Psoas muscle (tissue), 8 donors: ENCODE data around the gene ISCU. TPM values are rescaled to one million over a fixed set of nuclear protein-coding genes. Genes with fewer than 3 reads are reported as not detected.

ENCODE experiments used
- ATAC-seq, 4 donors: fragments of 200-7000 bp; cut with Tn5 transposase; one replicate each; pipeline ENCODE4 v1.9.1; 2020; ENCODE audit warnings: moderate library complexity in 3 of 4, mild to moderate bottlenecking in 2 of 4
- DNase-seq, 2 donors: peaks; one replicate each; pipeline ENCODE4 v3.0.0-alpha.2; 2020
- H3K27ac ChIP-seq: fragments of 200-600 bp; one replicate; pipeline ENCODE4 v1.8.0; 2022
- H3K27me3 ChIP-seq, 3 donors: fragments of 200-600 bp in 1 of 3; one replicate each; pipeline versions ENCODE4 v1.6.1 to v1.8.0; 2013 to 2022; ENCODE audit warnings: low read length in 2 of 3, mild to moderate bottlenecking in 2 of 3, moderate library complexity in 1 of 3; ENCODE audit not compliant: insufficient read depth in 3 of 3
- H3K36me3 ChIP-seq, 2 donors: fragments of 200-600 bp in 1 of 2; one replicate each; pipeline versions ENCODE4 v1.6.1 to v1.8.0; 2013 to 2022; ENCODE audit warnings: low read depth in 1 of 2, mild to moderate bottlenecking in 1 of 2, moderate library complexity in 1 of 2; ENCODE audit not compliant: insufficient read depth in 1 of 2
- H3K4me1 ChIP-seq: fragments of 200-600 bp; one replicate; pipeline ENCODE4 v1.8.0; 2022
- H3K4me3 ChIP-seq: fragments of 200-600 bp; one replicate; pipeline ENCODE4 v1.8.0; 2022; ENCODE audit warnings: mild to moderate bottlenecking
- H3K9me3 ChIP-seq: fragments of 200-600 bp; one replicate; pipeline ENCODE4 v1.8.0; 2022
- CTCF ChIP-seq: fragments of 200-600 bp; IDR thresholded peaks from one replicate; pipeline ENCODE4 v1.8.0; 2022; ENCODE audit warnings: antibody characterized with exemption
- WGBS, 3 donors: extraction: QIAGEN DNeasy Blood & Tissue Kit; methylation state at CpG; one replicate each; pipeline versions ENCODE4 v1.1.6 to v1.1.7; 2013; 5-methylcytosine and 5-hydroxymethylcytosine counted together
- intact Hi-C, 2 donors: fragments of 100-400 bp; cut with DNase I; formaldehyde crosslinking; loops; one replicate each; pipeline versions ENCODE4 v1.11.0 to v1.14.2; 2022
- polyA plus RNA-seq, 3 donors: library from polyadenylated mRNA; stranded (reverse); fragments of 200-250 nt; gene quantifications; one replicate each; pipeline ENCODE4 v1.2.3, GENCODE V29; 2013
- total RNA-seq, 4 donors: library from RNA; stranded (reverse); fragmentation: NEBNext Ultra II Directional in 2 of 4; extraction: Animal tissue kit (Norgen Biotek cat#: 25700) in 2 of 4; gene quantifications; one replicate each; pipeline versions ENCODE4 v1.2.1 to v1.2.4, GENCODE V29; 2021 to 2023
- donor health status: healthy with polysubstance abuse.
- donor health status: DM: no; HTN: no; CAD: no; lungs with moderate emphysema.
- donor health status: Bipolar disorder and iron deficiency.
- donor health status: healthy.
- donor health status: DM: yes; HTN: yes; CAD: no.
- donor health status: DM: no; HTN: no; CAD: no.
- donor health status: DM: no; HTN: no; CAD: no.
- donor health status: DM: yes; HTN: yes; CAD: no.

The ISCU gene
- total and polyA plus RNA-seq, 7 donors = 148 to 352 (median 220) TPM

- DNase-seq (no peak), ATAC-seq (no peak)
- no peak overlapping the region for H3K4me3 ChIP-seq
- H3K4me1 ChIP-seq = no peaks in the 10 kb centered on the region
- no peak overlapping the region for H3K27ac ChIP-seq
- TF ChIP-seq CTCF = no peak
- no peaks in the 10 kb centered on the region for H3K27me3 ChIP-seq
- no peaks in the 10 kb centered on the region for H3K9me3 ChIP-seq
- intact Hi-C loops = no loop called here
- no peaks in the 10 kb centered on the region for H3K36me3 ChIP-seq
These were observed 15.1 kb downstream of the ISCU start for GRCh38 chr12:108577458-108577857.

GRCh38 chr12:108578264-108578663 is 15.9 kb downstream of the ISCU start:
- intact Hi-C loops = no loop called here
- no peak for TF ChIP-seq CTCF
- DNase-seq (no peak), ATAC-seq (no peak)
- 56 to 100% (median 97%) methylated on average over 2 of the region's 2 CpGs for WGBS, 3 donors
- Histone ChIP-seq H3K36me3 (no peaks in the 10 kb centered on the region), H3K27me3 (no peaks in the 10 kb centered on the region), H3K4me3 (no peak overlapping the region), H3K27ac (no peak overlapping the region), H3K4me1 (no peaks in the 10 kb centered on the region), H3K9me3 (no peaks in the 10 kb centered on the region)

GRCh38 chr12:108578813-108579212 is 16.4 kb downstream of the ISCU start:
- no peak for ATAC-seq
- H3K27ac ChIP-seq = no peak overlapping the region
- intact Hi-C loops = no loop called here
- H3K36me3 ChIP-seq = no peaks in the 10 kb centered on the region
- no peaks in the 10 kb centered on the region for H3K27me3 ChIP-seq
- no peaks in the 10 kb centered on the region for H3K4me1 ChIP-seq
- no peak overlapping the region for H3K4me3 ChIP-seq
- no peak for DNase-seq
- no peak for TF ChIP-seq CTCF
- H3K9me3 ChIP-seq = no peaks in the 10 kb centered on the region
- 94 to 99% (median 98%) methylated on average over 3 of the region's 3 CpGs for WGBS, 3 donors

GRCh38 chr12:108580531-108580930 is 18.1 kb downstream of the ISCU start:
- DNase-seq = no peak
- WGBS, 3 donors = 56 to 71% (median 67%) methylated on average over 3 of the region's 3 CpGs
- peak in 2 of 4 donors; percentile 27 for ATAC-seq
- no peak for TF ChIP-seq CTCF
- no peaks in the 10 kb centered on the region for H3K27me3 ChIP-seq
- intact Hi-C loops = no loop called here
- no peaks in the 10 kb centered on the region for H3K9me3 ChIP-seq
- H3K27ac ChIP-seq = no peak overlapping the region
- H3K4me1 ChIP-seq = no peaks in the 10 kb centered on the region
- no peaks in the 10 kb centered on the region for H3K36me3 ChIP-seq
- no peak overlapping the region for H3K4me3 ChIP-seq
